ENCODE results near the gene OPA3. TPM values are rescaled to one million over a fixed set of nuclear protein-coding genes. Genes with fewer than 3 reads are reported as not detected.

OPA3 gene
- total RNA-seq, 4 donors from 2014 or later = 2.8 to 9.1 (median 5.1) TPM

DNA sequence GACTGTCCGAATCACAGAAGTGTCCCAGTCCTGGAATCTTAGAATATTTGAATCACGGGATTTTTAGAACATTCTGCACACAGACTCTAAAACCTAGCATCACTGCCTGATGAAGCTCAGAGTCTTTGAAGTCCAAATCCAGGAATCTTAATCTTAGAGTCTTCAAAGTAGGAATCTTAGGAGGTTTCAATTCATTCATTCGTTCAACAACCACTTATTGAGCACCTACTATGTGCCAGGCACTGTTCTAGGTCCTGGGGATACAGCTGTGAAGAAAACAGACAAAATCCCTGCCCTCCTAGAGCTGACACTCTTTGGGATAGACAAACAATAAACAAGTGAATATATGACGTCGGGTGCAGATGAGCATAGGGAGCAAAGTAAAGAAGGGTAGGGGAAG is 89.4 kb downstream of the OPA3 start:
- no peaks in the 10 kb centered on the region for H3K36me3 ChIP-seq

DNA sequence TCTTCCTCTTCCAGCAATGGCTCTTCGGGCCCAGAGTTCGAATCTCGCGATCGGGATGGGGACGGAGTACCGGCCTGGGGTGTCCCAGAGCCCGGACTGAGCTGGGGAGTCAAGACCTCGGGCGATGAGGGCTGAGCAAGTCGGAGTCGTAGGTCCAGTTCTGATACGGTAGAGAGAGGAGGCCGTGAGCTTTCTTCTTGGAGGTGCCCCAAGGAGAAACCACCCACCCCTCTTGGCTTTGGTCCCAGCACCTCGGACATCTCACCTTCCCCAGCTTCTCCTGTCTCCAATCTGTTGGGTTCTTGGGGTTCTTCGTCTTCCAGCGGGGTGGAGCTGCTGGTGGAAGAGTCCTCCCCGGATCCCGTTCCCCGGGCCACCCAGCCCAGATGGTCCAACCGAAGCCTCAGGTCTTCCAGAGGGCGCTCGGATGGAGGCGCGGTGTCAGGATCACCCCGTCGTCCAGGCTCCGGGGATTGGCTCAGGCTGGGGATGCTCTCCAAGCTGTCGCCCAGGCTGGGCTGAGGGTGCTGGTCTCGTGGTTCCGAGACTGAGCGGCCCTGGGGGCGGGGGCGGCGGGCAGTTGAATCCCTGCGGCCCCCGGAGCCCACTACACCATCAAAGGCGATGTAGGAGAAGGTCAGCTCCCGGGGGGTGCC is 90.2 kb downstream of the OPA3 start:
- Histone ChIP-seq H3K9me3 (no peaks in the 10 kb centered on the region), H3K4me3 (no peak overlapping the region), H3K27me3 (peaks cover 0 to 4% of the 10 kb centered on the region in 2 donors), H3K4me1 (peaks cover 0 to 10% of the 10 kb centered on the region in 2 donors), H3K36me3 (no peaks in the 10 kb centered on the region), H3K27ac (no peak overlapping the region)
- DNase-seq = no peak
- TF ChIP-seq, protein P1, sequence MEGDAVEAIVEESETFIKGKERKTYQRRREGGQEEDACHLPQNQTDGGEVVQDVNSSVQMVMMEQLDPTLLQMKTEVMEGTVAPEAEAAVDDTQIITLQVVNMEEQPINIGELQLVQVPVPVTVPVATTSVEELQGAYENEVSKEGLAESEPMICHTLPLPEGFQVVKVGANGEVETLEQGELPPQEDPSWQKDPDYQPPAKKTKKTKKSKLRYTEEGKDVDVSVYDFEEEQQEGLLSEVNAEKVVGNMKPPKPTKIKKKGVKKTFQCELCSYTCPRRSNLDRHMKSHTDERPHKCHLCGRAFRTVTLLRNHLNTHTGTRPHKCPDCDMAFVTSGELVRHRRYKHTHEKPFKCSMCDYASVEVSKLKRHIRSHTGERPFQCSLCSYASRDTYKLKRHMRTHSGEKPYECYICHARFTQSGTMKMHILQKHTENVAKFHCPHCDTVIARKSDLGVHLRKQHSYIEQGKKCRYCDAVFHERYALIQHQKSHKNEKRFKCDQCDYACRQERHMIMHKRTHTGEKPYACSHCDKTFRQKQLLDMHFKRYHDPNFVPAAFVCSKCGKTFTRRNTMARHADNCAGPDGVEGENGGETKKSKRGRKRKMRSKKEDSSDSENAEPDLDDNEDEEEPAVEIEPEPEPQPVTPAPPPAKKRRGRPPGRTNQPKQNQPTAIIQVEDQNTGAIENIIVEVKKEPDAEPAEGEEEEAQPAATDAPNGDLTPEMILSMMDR (IDR thresholded peaks at IDR 0.05) = no peak
- TF ChIP-seq POLR2A (IDR thresholded peaks at IDR 0.05) = no peak
- intact Hi-C loops (cut with DNase I; ENCODE audit: low total_unique reads) = no loop called here

More for the DNA sequence above, 89.4 kb downstream of the OPA3 start:
- DNase-seq = no peak
- peaks cover 0 to 4% of the 10 kb centered on the region in 2 donors for H3K27me3 ChIP-seq
- H3K4me1 ChIP-seq = peaks cover 0 to 10% of the 10 kb centered on the region in 2 donors
- H3K27ac ChIP-seq = no peak overlapping the region
- H3K4me3 ChIP-seq = no peak overlapping the region
- H3K9me3 ChIP-seq = no peaks in the 10 kb centered on the region
- intact Hi-C loops (cut with DNase I; ENCODE audit: low total_unique reads) = no loop called here
- TF ChIP-seq POLR2A (IDR thresholded peaks at IDR 0.05) = no peak
- TF ChIP-seq, protein P1 (IDR thresholded peaks at IDR 0.05) = no peak

DNA sequence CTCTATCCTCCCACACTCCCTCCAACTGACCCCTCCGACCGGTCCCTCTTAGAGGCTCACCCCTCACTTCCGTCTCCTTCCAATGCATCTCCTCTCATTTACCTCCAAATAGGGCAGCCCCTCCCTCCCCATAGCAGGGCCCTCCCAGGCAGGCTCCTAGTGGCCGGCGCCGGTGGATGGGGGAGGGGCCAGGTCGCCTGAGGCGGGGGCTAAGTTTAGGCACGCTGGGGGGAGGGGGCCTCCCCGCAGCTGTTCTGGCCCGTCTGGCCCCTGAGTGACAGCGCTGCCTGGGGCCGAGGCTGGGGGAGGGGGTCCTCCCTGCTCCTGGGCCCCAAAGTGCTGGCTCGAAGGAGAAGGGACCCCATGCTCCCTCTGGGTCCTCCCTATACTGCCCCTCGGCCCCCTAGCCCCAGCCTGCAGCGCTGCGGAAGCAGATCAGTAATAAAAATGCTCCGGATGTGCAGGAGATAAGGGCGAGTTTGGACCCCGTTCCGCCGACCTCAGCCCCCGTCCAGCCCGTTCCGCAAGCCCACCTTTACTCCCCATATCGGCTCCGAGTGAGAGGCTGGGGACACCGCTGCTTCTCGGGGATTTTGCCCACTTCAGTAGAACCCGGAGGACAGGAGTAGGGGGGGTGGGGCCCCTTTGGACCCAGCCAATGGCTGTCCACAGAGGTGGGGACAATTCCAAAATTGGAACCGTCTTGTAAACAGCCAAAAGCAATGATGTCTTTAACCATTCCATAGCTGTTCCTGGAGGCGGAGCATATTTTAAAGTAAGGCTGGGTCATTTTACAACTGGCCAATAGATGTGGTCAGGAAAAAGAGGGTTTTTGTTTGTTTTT is 91.8 kb downstream of the OPA3 start:
- Histone ChIP-seq H3K9me3 (no peaks in the 10 kb centered on the region), H3K4me3 (peak overlapping the region; percentile 40 to 49), H3K27me3 (no peaks in the 10 kb centered on the region), H3K4me1 (peaks cover 0 to 10% of the 10 kb centered on the region in 2 donors), H3K27ac (peak overlapping the region; percentile 36 to 66), H3K36me3 (no peaks in the 10 kb centered on the region)
- intact Hi-C loops (cut with DNase I; ENCODE audit: low total_unique reads) = no loop called here
- DNase-seq = no peak
- TF ChIP-seq POLR2A (IDR thresholded peaks at IDR 0.05) = no peak
- TF ChIP-seq, protein P1 (IDR thresholded peaks at IDR 0.05) = no peak

DNA sequence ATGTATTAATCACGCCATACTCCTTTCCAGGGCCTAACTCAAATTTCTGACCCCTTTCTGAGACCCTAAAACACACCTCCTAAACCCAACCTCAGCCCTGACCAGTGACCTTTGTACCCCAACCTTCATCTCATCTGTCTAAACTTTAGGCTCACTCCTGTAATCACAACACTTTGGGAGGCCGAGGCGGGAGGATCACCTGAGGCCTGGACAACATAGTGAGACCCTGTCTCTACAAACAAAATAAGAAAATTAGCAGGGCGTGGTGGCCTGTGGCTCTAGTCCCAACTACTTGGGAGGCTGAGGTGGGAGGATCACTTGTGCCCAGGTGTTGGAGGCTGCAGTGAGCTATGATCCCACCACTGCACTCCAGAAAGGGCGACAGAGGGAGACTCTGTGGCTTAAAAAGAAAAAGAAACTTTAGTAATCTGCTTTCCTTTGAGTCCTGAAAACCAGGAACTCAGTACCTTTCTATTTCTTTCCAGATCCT is 92.4 kb downstream of the OPA3 start:
- peaks cover 0 to 10% of the 10 kb centered on the region in 2 donors for H3K4me1 ChIP-seq
- H3K9me3 ChIP-seq = no peaks in the 10 kb centered on the region
- no peaks in the 10 kb centered on the region for H3K36me3 ChIP-seq
- intact Hi-C loops (cut with DNase I; ENCODE audit: low total_unique reads) = no loop called here
- H3K4me3 ChIP-seq = peak overlapping the region in 1 of 2 donors; percentile 49
- DNase-seq = no peak
- H3K27me3 ChIP-seq = no peaks in the 10 kb centered on the region
- peak overlapping the region in 1 of 2 donors; percentile 66 for H3K27ac ChIP-seq
- TF ChIP-seq, protein P1 (IDR thresholded peaks at IDR 0.05) = no peak
- TF ChIP-seq POLR2A (IDR thresholded peaks at IDR 0.05) = no peak
